Stimulated activated CD8-positive, alpha-beta memory T cell treated with anti-CD3 and anti-CD28 coated beads, Interleukin-7, amount 100 ng/mL, for 24 hours (primary cell): ENCODE measurements around the gene FKBP2.

Experiments
- DNase-seq: peaks from one replicate; pipeline ENCODE4 v3.0.0-alpha.2; 2020; ENCODE audit warnings: low read depth

FKBP2 gene

DNA sequence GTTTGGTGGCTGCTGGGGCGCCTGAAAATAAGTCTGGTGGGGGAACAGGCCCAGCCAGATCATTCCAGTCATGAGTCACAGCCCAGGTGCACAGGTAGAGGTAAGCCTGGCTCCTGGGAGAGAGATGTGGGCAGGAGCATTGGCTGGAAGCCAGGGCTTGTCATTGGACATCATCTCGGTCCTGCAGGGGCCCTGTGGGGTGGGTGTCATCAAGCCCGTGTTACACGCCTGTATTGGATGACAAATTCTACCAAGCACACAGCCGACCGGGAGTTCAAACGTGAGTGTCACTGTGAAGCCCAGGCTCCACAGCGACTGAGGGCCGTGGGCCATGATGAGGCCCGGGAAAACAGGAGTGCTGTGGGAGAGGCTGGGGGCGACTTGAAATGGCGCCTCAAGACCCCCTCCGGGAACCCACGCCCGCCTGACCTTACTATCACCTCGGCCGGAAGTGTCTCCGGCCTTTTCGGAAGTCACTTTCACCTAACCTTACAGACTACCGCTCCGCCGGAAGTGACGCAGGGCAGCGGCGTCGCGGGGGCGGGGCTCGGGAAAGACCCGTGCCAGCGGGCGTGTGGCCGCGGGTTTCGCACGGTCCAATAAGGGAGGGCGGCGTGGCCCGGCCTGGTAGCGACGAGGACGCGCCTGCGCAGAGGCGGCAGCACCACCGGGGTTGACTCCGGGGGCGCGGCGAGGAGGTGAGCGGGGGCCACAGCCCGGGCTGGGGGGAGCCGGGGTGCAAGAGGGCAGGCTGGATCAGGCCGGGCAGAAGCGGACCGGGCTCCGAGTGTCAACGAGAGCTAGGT, at the start of gene FKBP2:
Gene FKBP2, plus strand, starts transcription at position 661 of the 806 bp plus-strand sequence. CDS start 1,293 bp downstream, outside the sequence.
- DNase-seq, result peak; percentile 93

GRCh38 chr11:64192434-64192833, 48.5 kb upstream of the FKBP2 start:
- no peak for DNase-seq

DNA sequence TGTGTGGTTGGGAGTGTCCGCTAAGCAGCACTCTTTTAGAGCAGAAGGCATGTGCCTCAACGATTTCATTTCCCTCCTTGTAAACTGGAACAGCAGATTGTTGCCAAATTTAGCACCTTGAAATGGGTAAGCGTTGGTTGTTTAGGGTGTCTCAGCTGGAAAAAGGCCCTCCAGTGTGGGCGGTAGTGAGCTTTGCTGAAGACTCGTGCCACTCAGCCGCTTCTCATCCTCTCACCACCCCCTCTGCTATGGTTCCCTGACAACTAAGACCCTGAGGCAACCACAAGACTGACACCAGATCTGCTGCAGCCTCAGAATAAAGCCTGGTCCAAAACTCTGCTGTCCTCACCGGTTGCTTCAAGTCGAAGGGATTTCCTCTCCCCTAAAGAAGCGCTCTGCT, 44.3 kb upstream of the FKBP2 start:
- no peak for DNase-seq

DNA sequence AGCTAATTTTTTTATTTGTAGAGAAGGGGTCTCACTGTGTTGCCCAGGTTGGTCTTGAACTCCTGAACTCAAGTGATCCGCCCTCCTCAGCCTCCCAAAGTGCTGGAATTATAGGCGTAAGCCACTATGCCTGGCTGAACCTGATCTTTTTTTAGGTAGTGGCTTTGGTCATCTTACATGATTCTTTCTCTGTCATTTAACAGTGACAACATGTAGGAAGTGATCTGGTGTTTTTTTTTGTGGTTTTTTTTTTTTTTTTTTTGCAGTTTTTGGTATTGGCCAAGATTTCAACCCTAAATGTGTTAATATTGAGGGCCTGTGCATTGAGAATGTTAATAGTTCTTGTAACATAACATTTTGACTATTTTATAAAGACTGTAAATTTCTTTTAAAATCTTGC, 42.4 kb upstream of the FKBP2 start:
- no peak for DNase-seq

DNA sequence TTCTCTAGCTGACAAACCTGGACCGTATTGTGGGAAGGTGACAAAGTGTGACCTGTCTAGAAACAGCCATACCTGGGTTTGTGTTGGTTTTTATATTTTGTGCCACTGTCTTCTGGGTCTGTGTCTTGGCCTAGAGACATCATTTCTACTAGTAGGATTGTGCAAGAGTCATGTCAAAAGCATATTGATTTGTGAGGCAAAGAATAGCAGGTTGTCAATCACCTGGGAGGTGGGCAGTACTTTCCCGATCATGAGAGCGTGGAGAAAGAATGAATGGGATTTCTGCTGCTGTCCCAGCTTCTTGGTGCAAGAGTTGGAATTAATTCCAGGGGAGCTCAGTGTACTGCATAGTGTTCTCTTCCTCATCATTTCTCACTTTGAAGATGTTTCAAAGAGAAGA, 39.4 kb upstream of the FKBP2 start:
- no peak for DNase-seq

- no peak for DNase-seq
These were observed 37.9 kb upstream of the FKBP2 start for GRCh38 chr11:64202992-64203391.

- DNase-seq, result no peak
These were observed 37.3 kb upstream of the FKBP2 start for GRCh38 chr11:64203421-64204079.

GRCh38 chr11:64204080-64204440, 36.8 kb upstream of the FKBP2 start:
- DNase-seq, result no peak

DNA sequence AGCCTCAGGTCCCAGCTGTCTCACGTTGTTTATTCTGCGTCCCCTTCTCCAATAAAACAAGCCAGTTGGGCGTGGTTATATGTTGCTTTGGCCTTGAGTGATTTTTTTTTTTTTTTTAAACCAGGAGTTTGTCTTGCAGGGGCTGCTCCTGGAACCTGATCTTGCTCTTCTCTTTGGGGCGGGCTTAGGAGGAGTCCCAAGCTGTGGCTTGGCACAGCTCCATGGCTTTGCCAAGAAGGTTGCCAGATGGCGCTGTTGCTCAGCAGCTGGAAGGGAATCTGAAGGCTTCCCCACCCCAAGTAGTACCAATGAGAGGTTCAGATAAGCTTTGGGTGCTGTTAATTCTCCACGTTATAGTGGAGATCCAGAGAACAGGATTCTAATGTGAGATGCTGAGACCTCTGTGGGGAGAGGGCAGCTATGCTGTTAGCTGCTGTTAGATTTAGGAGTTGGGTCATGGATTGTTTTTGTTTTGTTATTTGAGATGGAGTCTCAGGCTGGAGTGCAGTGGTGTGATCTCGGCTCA, 36.4 kb upstream of the FKBP2 start:
- DNase-seq, result no peak

GRCh38 chr11:64206457-64207255, 34.2 kb upstream of the FKBP2 start, which contains the start of gene FERMT3:
TSS of gene FERMT3 (plus strand) at chr11:64206721. CDS start at chr11:64207365, 644 bp downstream.
- no peak for DNase-seq

DNA sequence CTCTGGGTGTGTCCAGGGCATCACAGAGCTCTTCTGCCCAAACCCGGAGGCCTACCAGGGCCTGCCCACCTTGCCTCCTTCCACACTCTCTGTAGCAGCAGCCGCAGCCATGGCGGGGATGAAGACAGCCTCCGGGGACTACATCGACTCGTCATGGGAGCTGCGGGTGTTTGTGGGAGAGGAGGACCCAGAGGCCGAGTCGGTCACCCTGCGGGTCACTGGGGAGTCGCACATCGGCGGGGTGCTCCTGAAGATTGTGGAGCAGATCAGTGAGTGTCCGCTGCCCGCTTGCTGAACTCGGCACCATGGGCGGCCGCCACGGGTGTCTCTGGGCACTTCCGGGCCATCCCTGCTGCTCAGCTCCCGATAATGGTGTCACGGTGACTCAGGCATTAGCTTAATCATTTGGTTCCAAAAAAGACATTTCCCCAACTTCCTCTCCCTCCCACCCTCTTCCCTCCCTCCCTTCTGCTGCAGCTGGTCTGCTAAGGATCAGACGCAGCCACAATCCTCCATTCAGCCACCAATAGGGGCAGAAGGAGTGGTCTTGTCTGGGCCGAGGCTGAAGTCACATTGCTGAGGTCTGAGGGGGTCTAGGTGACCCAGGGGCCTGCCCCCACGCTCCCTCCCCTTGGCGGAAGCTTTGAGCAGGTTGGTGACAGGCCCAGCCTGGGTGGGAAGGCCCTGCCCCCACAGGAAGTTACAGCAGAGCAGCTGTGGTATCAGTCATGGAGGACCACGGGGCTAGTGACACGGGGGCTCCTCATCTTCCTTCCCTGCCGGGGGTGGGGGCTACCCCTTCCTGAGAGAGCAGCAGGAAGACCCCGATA, 33.4 kb upstream of the FKBP2 start:
- peak; percentile 80 for DNase-seq

DNA sequence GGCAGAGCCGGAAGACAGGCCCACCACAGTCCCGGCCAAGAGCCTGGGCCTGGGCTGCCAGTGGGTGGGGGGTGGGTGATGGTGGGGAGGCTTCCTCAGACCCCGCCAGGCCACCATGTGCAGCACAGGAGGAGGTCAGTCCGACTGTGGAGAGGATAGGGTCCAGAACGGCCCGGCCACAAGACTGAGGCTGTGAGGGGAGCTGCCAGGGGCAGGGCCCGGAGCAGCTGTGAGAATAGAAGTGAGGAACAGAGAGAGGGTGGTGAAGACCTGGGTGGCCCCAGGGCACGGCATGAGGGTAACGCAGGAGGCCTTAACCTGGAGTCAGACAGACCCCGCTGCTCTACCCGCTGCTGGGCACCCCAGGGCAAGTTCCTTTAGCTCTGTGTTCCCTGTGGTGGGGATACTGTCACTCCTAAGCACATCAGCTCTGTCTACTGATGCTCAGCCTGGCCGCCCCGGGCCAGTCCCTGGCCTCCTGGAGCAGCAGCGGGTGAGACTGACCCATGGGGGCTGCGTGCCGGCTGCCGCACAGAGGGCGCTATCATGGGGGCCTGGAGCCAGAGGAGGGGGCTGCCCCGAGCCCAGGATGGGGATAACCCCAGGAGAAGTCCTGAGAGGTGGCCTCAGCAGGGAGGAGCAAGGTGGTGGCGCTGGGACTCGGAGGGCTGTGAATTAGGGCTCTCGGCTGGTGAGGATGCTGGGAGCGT, 32.7 kb upstream of the FKBP2 start:
- no peak for DNase-seq

- DNase-seq, result no peak
These were observed 31.9 kb upstream of the FKBP2 start for GRCh38 chr11:64208796-64209562.

DNA sequence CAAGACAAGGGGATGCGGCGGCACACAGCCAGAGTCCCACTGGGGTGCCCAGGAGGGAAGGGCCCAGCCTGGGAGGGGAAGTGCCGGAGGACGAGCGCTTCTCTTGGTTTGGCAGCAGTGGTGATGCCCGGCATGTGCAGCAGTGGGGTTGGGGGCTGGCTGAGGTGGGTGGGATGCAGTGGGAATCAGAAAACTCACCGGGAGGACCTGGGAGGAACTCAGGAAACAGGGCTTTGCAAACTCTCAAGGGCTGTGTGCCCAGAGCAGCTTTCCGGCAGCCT, 31.4 kb upstream of the FKBP2 start:
- no peak for DNase-seq

- no peak for DNase-seq
These were observed 30.4 kb upstream of the FKBP2 start for GRCh38 chr11:64210301-64211020.

DNA sequence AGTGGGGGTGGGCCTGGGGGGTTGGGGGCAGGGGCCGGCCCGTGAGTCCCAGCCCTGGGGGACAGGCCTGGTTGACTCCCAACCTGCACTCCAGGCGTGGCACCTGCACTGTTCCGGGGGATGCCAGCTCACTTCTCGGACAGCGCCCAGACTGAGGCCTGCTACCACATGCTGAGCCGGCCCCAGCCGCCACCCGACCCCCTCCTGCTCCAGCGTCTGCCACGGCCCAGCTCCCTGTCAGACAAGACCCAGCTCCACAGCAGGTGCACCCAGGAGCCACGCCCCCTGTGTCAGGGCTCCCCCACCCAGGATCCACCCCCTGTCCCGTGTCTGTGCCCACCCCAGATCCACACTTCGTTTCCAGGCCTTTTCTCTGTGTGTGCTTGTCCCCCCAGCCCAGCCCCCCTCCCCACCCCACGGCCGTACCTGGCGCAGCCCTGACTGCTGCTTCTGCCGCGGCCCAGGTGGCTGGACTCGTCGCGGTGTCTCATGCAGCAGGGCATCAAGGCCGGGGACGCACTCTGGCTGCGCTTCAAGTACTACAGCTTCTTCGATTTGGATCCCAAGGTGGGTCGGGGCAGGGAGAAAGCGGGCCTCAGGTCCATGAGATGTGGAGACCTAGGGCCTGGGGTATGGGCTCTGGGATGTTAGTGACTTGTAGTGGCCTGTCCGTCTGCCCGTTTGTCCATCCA, 29.6 kb upstream of the FKBP2 start:
- DNase-seq, result no peak

DNA sequence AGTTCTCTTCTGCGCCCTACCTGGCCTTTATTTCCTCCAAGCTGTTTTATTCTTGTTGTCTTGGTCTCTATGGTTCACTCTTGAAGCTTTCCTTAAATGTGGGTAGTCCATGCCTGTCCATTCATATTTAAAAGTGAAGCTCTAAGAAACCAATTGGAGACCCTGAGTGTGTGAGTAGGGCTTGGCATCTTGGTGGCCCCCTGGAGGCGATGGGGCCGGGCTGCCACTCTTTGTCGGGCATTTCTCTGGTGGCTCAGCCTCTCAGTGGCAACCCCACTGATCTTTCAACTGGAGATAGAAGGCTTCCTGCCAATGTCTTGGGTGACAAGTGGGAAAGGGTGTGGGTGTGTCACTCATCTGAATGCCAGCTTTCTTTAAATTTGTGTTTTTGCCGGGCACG, 24.0 kb upstream of the FKBP2 start:
- no peak for DNase-seq

DNA sequence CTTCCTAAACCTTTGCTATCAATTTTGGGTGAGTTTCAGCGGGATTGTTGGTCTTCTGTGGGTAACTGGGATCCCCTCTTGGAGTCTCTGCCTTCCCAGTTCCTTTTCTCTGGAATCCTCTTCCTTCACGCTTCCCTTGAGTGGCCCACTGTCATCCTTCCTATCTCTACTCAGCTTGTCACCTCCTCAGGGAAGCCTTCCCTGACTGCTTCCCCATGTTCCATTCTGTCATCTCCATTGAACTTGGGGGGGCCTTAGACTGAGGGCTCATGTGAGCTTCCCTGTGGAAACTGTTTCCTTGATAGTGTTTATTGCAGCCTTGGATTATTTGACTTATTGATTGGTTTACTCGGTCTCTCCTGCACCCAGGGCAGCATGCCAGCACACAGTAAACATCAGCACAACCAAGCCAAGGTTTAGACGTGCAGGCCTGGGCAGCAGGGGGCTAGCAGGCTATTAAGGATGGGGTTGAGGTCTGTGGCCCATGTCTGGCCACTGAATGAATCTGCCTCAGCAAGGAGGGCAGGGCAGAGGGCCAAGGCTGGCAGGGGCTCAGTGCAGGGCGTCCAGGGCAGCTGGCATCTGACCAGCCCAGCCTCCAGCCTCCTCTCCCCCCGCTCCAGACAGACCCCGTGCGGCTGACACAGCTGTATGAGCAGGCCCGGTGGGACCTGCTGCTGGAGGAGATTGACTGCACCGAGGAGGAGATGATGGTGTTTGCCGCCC, 22.1 kb upstream of the FKBP2 start:
- no peak for DNase-seq

- no peak for DNase-seq
These were observed 21.6 kb upstream of the FKBP2 start for GRCh38 chr11:64219354-64219684.
